ENCODE measurements around the gene STAT4.
A peak's percentile ranks its signal among the peaks of the same experiment; 100 is the strongest.

The STAT4 gene

GRCh38 chr2:191043438-191043837, 107.4 kb downstream of the STAT4 start:
- TF ChIP-seq CTCF (IDR thresholded peaks at IDR 0.05; ENCODE audit: low read length, missing control alignments), result no peak
- DNase-seq (ENCODE audit: low read depth), result no peak
- H3K4me3 ChIP-seq (replicated peaks; ENCODE audit: low read depth, low read length), result no peak overlapping the region

- peak; percentile 33 for DNase-seq (ENCODE audit: low read depth)
- H3K4me3 ChIP-seq (replicated peaks; ENCODE audit: low read depth, low read length), result no peak overlapping the region
- no peak for TF ChIP-seq CTCF (IDR thresholded peaks at IDR 0.05; ENCODE audit: low read length, missing control alignments)
Observed at GRCh38 chr2:191041418-191042161, 109.2 kb downstream of the STAT4 start.

- no peak overlapping the region for H3K4me3 ChIP-seq (replicated peaks; ENCODE audit: low read depth, low read length)
- DNase-seq (ENCODE audit: low read depth), result no peak
- TF ChIP-seq CTCF (IDR thresholded peaks at IDR 0.05; ENCODE audit: low read length, missing control alignments), result no peak
Observed at GRCh38 chr2:191039616-191040015, 111.2 kb downstream of the STAT4 start.

GRCh38 chr2:191038741-191039140, 112.1 kb downstream of the STAT4 start:
- TF ChIP-seq CTCF (IDR thresholded peaks at IDR 0.05; ENCODE audit: low read length, missing control alignments), result no peak
- no peak overlapping the region for H3K4me3 ChIP-seq (replicated peaks; ENCODE audit: low read depth, low read length)
- peak; percentile 15 for DNase-seq (ENCODE audit: low read depth)

GRCh38 chr2:191038241-191038725, 112.5 kb downstream of the STAT4 start:
- no peak overlapping the region for H3K4me3 ChIP-seq (replicated peaks; ENCODE audit: low read depth, low read length)
- no peak for TF ChIP-seq CTCF (IDR thresholded peaks at IDR 0.05; ENCODE audit: low read length, missing control alignments)
- DNase-seq (ENCODE audit: low read depth), result peak; percentile 68

- no peak overlapping the region for H3K4me3 ChIP-seq (replicated peaks; ENCODE audit: low read depth, low read length)
- no peak for TF ChIP-seq CTCF (IDR thresholded peaks at IDR 0.05; ENCODE audit: low read length, missing control alignments)
- no peak for DNase-seq (ENCODE audit: low read depth)
Observed at GRCh38 chr2:191037351-191037750, 113.4 kb downstream of the STAT4 start.

- TF ChIP-seq CTCF (IDR thresholded peaks at IDR 0.05; ENCODE audit: low read length, missing control alignments), result no peak
- H3K4me3 ChIP-seq (replicated peaks; ENCODE audit: low read depth, low read length), result no peak overlapping the region
- no peak for DNase-seq (ENCODE audit: low read depth)
Observed at GRCh38 chr2:191036363-191036762, 114.4 kb downstream of the STAT4 start.

Measured in fibroblast of pulmonary artery (primary cell).